ENCODE data around the gene RALGDS.

DNA sequence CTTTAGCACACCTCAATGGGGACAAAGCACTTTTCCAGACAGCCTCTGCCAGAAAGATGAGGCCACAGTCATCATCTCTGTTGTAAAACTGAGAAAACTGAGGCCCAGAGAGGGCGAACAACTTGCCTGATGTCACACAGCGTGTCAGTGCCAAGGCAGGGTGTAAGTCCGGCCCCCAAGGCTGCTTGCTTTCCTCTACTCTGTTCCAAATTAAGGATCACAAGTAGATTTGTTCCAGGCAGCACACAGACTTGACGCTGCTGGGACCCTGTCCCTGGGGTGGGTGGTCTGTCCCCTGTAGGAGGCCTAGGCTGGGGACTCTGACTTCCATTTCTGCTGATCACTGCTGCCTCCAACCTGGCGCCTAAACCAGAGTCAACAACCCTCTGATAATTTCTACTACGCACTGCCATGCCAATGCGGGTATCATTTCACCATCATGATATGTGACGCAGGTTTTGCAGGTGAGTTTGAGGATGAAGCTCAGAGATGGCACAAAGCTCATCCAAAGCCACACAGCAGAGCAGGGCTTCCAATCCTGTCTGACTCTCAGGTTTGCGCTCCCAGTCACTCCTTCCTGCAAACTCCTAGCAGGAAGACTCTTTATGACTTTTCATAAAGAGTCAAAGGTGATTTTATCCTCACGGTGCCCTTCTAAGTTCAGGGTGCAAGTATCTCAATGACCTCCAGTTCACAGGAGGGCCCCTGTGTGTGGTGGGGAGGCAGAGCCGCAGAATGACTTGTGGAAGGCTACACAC lies 13.5 kb upstream of the RALGDS start:
- TF ChIP-seq, protein P1, sequence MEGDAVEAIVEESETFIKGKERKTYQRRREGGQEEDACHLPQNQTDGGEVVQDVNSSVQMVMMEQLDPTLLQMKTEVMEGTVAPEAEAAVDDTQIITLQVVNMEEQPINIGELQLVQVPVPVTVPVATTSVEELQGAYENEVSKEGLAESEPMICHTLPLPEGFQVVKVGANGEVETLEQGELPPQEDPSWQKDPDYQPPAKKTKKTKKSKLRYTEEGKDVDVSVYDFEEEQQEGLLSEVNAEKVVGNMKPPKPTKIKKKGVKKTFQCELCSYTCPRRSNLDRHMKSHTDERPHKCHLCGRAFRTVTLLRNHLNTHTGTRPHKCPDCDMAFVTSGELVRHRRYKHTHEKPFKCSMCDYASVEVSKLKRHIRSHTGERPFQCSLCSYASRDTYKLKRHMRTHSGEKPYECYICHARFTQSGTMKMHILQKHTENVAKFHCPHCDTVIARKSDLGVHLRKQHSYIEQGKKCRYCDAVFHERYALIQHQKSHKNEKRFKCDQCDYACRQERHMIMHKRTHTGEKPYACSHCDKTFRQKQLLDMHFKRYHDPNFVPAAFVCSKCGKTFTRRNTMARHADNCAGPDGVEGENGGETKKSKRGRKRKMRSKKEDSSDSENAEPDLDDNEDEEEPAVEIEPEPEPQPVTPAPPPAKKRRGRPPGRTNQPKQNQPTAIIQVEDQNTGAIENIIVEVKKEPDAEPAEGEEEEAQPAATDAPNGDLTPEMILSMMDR (IDR thresholded peaks at IDR 0.05) = no peak
- TF ChIP-seq POLR2A (IDR thresholded peaks at IDR 0.05) = no peak
